H9 (cell line): ENCODE results near the gene ZBTB25. TPM values are rescaled to one million over a fixed set of nuclear protein-coding genes. Genes with fewer than 3 reads are reported as not detected.

Source experiments
- DNase-seq: peaks from one replicate; pipeline ENCODE4 v3.0.0-alpha.2; 2017
- H2AFZ ChIP-seq: one replicate; pipeline ENCODE4 v1.6.1; 2013; ENCODE audit warnings: mild to moderate bottlenecking, low read length, control low read depth, moderate library complexity
- H2AK5ac ChIP-seq: 2 replicates; pipeline ENCODE4 v1.6.1; 2013; ENCODE audit warnings: low read length, control low read depth, mixed read lengths; ENCODE audit not compliant: insufficient read length
- H2BK120ac ChIP-seq: one replicate; pipeline ENCODE4 v1.6.1; 2013; ENCODE audit warnings: low read depth, mild to moderate bottlenecking, low read length, control low read depth, inconsistent platforms; ENCODE audit not compliant: poor library complexity, severe bottlenecking
- H2BK12ac ChIP-seq: 2 replicates; pipeline ENCODE4 v1.6.1; 2013; ENCODE audit warnings: low read length, control low read depth, mixed read lengths, low read depth; ENCODE audit not compliant: insufficient read length
- H2BK15ac ChIP-seq: 2 replicates; pipeline ENCODE4 v1.6.1; 2013; ENCODE audit warnings: low read depth, low read length, control low read depth
- H2BK20ac ChIP-seq: one replicate; pipeline ENCODE4 v1.6.1; 2013; ENCODE audit warnings: low read depth, mild to moderate bottlenecking, low read length, control low read depth, inconsistent platforms; ENCODE audit not compliant: poor library complexity, severe bottlenecking
- H2BK5ac ChIP-seq: 2 replicates; pipeline ENCODE4 v1.6.1; 2013; ENCODE audit warnings: low read length, control low read depth, mixed read lengths; ENCODE audit not compliant: insufficient read length
- H3K14ac ChIP-seq: 2 replicates; pipeline ENCODE4 v1.6.1; 2013; ENCODE audit warnings: low read length, control low read depth; ENCODE audit not compliant: insufficient read depth
- H3K18ac ChIP-seq: 2 replicates; pipeline ENCODE4 v1.6.1; 2013; ENCODE audit warnings: low read depth, mild to moderate bottlenecking, mixed read lengths, low read length, control low read depth; ENCODE audit not compliant: insufficient read length
- H3K23ac ChIP-seq: 2 replicates; pipeline ENCODE4 v1.6.1; 2013; ENCODE audit warnings: low read length, control low read depth, mixed read lengths, low read depth; ENCODE audit not compliant: insufficient read length
- H3K23me2 ChIP-seq: 2 replicates; pipeline ENCODE4 v1.6.1; 2013; ENCODE audit warnings: low read depth, mild to moderate bottlenecking, mixed read lengths, low read length, control low read depth; ENCODE audit not compliant: insufficient read length, poor library complexity, severe bottlenecking
- H3K27ac ChIP-seq: 2 replicates; pipeline ENCODE4 v1.5.1; 2013; ENCODE audit warnings: low read length, control low read depth, mixed read lengths, low read depth; ENCODE audit not compliant: insufficient read length
- H3K27me3 ChIP-seq: 2 replicates; pipeline ENCODE4 v1.6.1; 2013; ENCODE audit warnings: low read length, control low read depth, inconsistent platforms; ENCODE audit not compliant: insufficient read depth
- H3K4ac ChIP-seq: 2 replicates; pipeline ENCODE4 v1.6.1; 2013; ENCODE audit warnings: low read depth, mild to moderate bottlenecking, control low read depth, inconsistent platforms, low read length, moderate library complexity
- H3K4me1 ChIP-seq: 2 replicates; pipeline ENCODE4 v1.6.1; 2013; ENCODE audit warnings: low read length, control low read depth, inconsistent platforms; ENCODE audit not compliant: insufficient read depth
- H3K4me2 ChIP-seq: 2 replicates; pipeline ENCODE4 v1.6.1; 2013; ENCODE audit warnings: low read length, control low read depth, mixed read lengths; ENCODE audit not compliant: insufficient read length, insufficient read depth
- H3K56ac ChIP-seq: 2 replicates; pipeline ENCODE4 v1.6.1; 2013; ENCODE audit warnings: low read depth, mild to moderate bottlenecking, mixed read lengths, low read length, control low read depth; ENCODE audit not compliant: insufficient read length
- H3K79me1 ChIP-seq: 2 replicates; pipeline ENCODE4 v1.6.1; 2013; ENCODE audit warnings: low read depth, mild to moderate bottlenecking, moderate library complexity, low read length, control low read depth, inconsistent platforms; ENCODE audit not compliant: insufficient read depth, poor library complexity, severe bottlenecking
- H3K79me2 ChIP-seq: 2 replicates; pipeline ENCODE4 v1.6.1; 2013; ENCODE audit warnings: low read length, control low read depth, inconsistent platforms; ENCODE audit not compliant: insufficient read depth
- H3K9ac ChIP-seq: 2 replicates; pipeline ENCODE4 v1.6.1; 2013; ENCODE audit warnings: low read length, control low read depth, mixed read lengths; ENCODE audit not compliant: insufficient read length; ENCODE audit errors: extremely low read depth
- H3K9me3 ChIP-seq: one replicate; pipeline ENCODE4 v1.6.1; 2013; ENCODE audit warnings: low read depth, low read length, inconsistent platforms; ENCODE audit not compliant: control insufficient read depth
- H3T11ph ChIP-seq: one replicate; pipeline ENCODE4 v1.6.1; 2013; ENCODE audit warnings: mild to moderate bottlenecking, low read length, control low read depth, inconsistent platforms
- H4K20me1 ChIP-seq: one replicate; pipeline ENCODE4 v1.6.1; 2013; ENCODE audit not compliant: control insufficient read depth, insufficient read length, insufficient read depth
- H4K5ac ChIP-seq: 2 replicates; pipeline ENCODE4 v1.6.1; 2013; ENCODE audit warnings: low read depth, mild to moderate bottlenecking, mixed read lengths, low read length, control low read depth; ENCODE audit not compliant: insufficient read length
- H4K8ac ChIP-seq: replicated peaks from 2 replicates; pipeline ENCODE4 v1.6.1; 2013; ENCODE audit warnings: low read length, control low read depth, mixed read lengths, low read depth; ENCODE audit not compliant: insufficient read length
- H4K91ac ChIP-seq: 2 replicates; pipeline ENCODE4 v1.6.1; 2013; ENCODE audit warnings: low read depth, mild to moderate bottlenecking, moderate library complexity, mixed read lengths, low read length, control low read depth; ENCODE audit not compliant: insufficient read length
- H3K27ac Mint-ChIP-seq, 3 experiments: 2 replicates in 2 of 3; 3 replicates in 1 of 3; pipeline ENCODE4 v1.8.0; 2020 to 2021; ENCODE audit warnings: mixed read lengths in 3 of 3, mild to moderate bottlenecking in 1 of 3, moderate library complexity in 1 of 3
- H3K27me3 Mint-ChIP-seq: 2 replicates; pipeline ENCODE4 v1.8.0; 2021; ENCODE audit warnings: low read depth, mild to moderate bottlenecking, moderate library complexity, mixed read lengths
- H3K36me3 Mint-ChIP-seq, 3 experiments: 2 replicates in 2 of 3; 3 replicates in 1 of 3; pipeline ENCODE4 v1.8.0; 2020 to 2021; ENCODE audit warnings: low read depth in 3 of 3, mixed read lengths in 3 of 3; ENCODE audit not compliant: insufficient read depth in 1 of 3
- H3K4me1 Mint-ChIP-seq, 2 experiments: 2 replicates each; pipeline ENCODE4 v1.8.0; 2020; ENCODE audit warnings: mixed read lengths in 2 of 2
- H3K4me3 Mint-ChIP-seq, 2 experiments: 2 replicates in 1 of 2; 3 replicates in 1 of 2; pipeline ENCODE4 v1.8.0; 2020 to 2021; ENCODE audit warnings: mild to moderate bottlenecking in 2 of 2, mixed read lengths in 2 of 2, moderate library complexity in 1 of 2
- H3K9me3 Mint-ChIP-seq, 2 experiments: 2 replicates in 1 of 2; 3 replicates in 1 of 2; pipeline ENCODE4 v1.8.0; 2020; ENCODE audit warnings: mild to moderate bottlenecking in 2 of 2, mixed read lengths in 2 of 2, moderate library complexity in 1 of 2
- WGBS: extraction: QIAGEN DNeasy Blood & Tissue Kit; methylation state at CpG from one replicate; pipeline ENCODE4 v1.1.7; 2013; ENCODE audit warnings: missing lambda C conversion rate, low lambda C conversion rate, mixed read lengths; ENCODE audit not compliant: insufficient read length; ENCODE audit errors: extremely low coverage; 5-methylcytosine and 5-hydroxymethylcytosine counted together
- total RNA-seq: library from RNA; stranded (reverse); gene quantifications from 2 replicates; pipeline ENCODE4 v1.2.1, GENCODE V29; 2021
- TF ChIP-seq, protein P1 (sequence below): fragments of 200-600 bp; sonication (generic); conservative IDR thresholded peaks from 3 replicates; pipeline ENCODE4 v1.8.0; 2021; ENCODE audit warnings: antibody characterized with exemption, mild to moderate bottlenecking

The ZBTB25 gene
- total RNA-seq, 1 experiment from 2014 or later: 8.2 TPM

DNA sequence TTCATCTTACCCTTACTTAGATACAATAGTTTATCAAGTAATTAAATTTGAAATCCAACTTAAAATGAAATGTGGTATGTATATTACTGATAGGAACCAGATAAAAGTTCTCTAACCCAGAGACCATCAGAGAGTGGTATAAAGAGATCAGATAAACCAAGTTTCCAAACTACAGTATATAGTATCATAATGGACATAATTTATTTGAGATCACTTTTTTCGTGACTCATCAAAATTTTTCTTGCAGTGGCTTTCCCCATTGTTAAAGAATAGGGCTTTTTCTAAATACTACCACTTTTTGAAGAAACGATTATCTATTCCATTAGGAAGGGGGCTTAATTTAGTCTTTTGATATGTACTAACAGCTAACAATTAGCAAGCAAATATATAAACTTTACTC is 21.7 kb upstream of the ZBTB25 start:
- no peak overlapping the region for H3T11ph ChIP-seq
- no CpG with 5 or more reads among the region's 2 CpGs for WGBS
- no peak overlapping the region for H2BK12ac ChIP-seq
- no peaks in the 10 kb centered on the region for H3K4me1 ChIP-seq
- H4K5ac ChIP-seq: no peak overlapping the region
- H2BK15ac ChIP-seq: no peak overlapping the region
- no peak overlapping the region for H2BK20ac ChIP-seq
- H4K8ac ChIP-seq: no peak overlapping the region
- no peak overlapping the region for H2AK5ac ChIP-seq
- Mint-ChIP-seq H3K4me3 (no peak overlapping the region), H3K36me3 (peaks cover 0 to 4% (median 0%) of the 10 kb centered on the region in 3 experiments; a peak in 4 of 7 replicates), H3K27ac (peak overlapping the region in 1 of 3 experiments; percentile 32; a peak in 1 of 7 replicates), H3K4me1 (no peaks in the 10 kb centered on the region), H3K9me3 (no peaks in the 10 kb centered on the region), H3K27me3 (no peaks in the 10 kb centered on the region)
- no peak overlapping the region for H3K27ac ChIP-seq
- peaks cover under 1% of the 10 kb centered on the region for H3K79me1 ChIP-seq
- no peaks in the 10 kb centered on the region for H3K27me3 ChIP-seq
- no peak overlapping the region for H2BK120ac ChIP-seq
- H3K23ac ChIP-seq: no peak overlapping the region
- no peak overlapping the region for H3K56ac ChIP-seq
- no peaks in the 10 kb centered on the region for H4K20me1 ChIP-seq
- no peak overlapping the region for H3K14ac ChIP-seq
- TF ChIP-seq, protein P1, sequence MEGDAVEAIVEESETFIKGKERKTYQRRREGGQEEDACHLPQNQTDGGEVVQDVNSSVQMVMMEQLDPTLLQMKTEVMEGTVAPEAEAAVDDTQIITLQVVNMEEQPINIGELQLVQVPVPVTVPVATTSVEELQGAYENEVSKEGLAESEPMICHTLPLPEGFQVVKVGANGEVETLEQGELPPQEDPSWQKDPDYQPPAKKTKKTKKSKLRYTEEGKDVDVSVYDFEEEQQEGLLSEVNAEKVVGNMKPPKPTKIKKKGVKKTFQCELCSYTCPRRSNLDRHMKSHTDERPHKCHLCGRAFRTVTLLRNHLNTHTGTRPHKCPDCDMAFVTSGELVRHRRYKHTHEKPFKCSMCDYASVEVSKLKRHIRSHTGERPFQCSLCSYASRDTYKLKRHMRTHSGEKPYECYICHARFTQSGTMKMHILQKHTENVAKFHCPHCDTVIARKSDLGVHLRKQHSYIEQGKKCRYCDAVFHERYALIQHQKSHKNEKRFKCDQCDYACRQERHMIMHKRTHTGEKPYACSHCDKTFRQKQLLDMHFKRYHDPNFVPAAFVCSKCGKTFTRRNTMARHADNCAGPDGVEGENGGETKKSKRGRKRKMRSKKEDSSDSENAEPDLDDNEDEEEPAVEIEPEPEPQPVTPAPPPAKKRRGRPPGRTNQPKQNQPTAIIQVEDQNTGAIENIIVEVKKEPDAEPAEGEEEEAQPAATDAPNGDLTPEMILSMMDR: no peak
- H3K4ac ChIP-seq: no peak overlapping the region
- H3K9ac ChIP-seq: no peak overlapping the region
- H4K91ac ChIP-seq: no peak overlapping the region
- H3K79me2 ChIP-seq: no peaks in the 10 kb centered on the region
- H3K4me2 ChIP-seq: no peak overlapping the region
- no peak for DNase-seq
- no peaks in the 10 kb centered on the region for H3K23me2 ChIP-seq
- no peak overlapping the region for H2AFZ ChIP-seq
- H2BK5ac ChIP-seq: no peak overlapping the region
- H3K18ac ChIP-seq: no peak overlapping the region
- H3K9me3 ChIP-seq: no peaks in the 10 kb centered on the region
